SK-N-SH (cell line): ENCODE measurements around the gene RHBDF2. TPM values are rescaled to one million over a fixed set of nuclear protein-coding genes. Genes with fewer than 3 reads are reported as not detected.

ENCODE experiments used
- CTCF ChIA-PET: fragments of 300-600, 350-600 bp; formaldehyde crosslinking; extraction: SDS; loops from one replicate; lab custom pipeline; 2021; lab: Yijun Ruan, JAX
- POLR2A ChIA-PET: fragments of 350-600 bp; sonication (Branson Sonifier 250); formaldehyde crosslinking; extraction: SDS; loops from one replicate; lab custom pipeline; 2020; ENCODE audit warnings: antibody characterized with exemption, inconsistent platforms; lab: Yijun Ruan, JAX
- DNase-seq: peaks from one replicate; pipeline ENCODE4 v3.0.0; 2012
- H2AFZ ChIP-seq: fragments of 200-600 bp; sonication (generic); 2 replicates; pipeline ENCODE4 v1.8.1; 2016; ENCODE audit warnings: antibody characterized with exemption, mild to moderate bottlenecking, low read depth
- H3F3A ChIP-seq: fragments of 200-600 bp; sonication (generic); replicated peaks from 2 replicates; pipeline ENCODE3; 2016; ENCODE audit warnings: antibody characterized with exemption, mild to moderate bottlenecking; ENCODE audit not compliant: insufficient read depth
- H3K27ac ChIP-seq, 2 experiments: fragments of 200-500 bp in 1 of 2; fragments of 200-600 bp in 1 of 2; sonication (Bioruptor generic) in 1 of 2; sonication (generic), shearing (Covaris generic) in 1 of 2; 2 replicates each; pipeline versions ENCODE4 v1.5.1 to v1.6.1; 2014 to 2016; ENCODE audit warnings: low read depth in 2 of 2, inconsistent platforms in 1 of 2, low read length in 1 of 2, mild to moderate bottlenecking in 1 of 2, mixed read lengths in 1 of 2
- H3K27me3 ChIP-seq: fragments of 200-600 bp; sonication (generic), shearing (Covaris generic); 2 replicates; pipeline ENCODE4 v1.6.1; 2016; ENCODE audit warnings: mixed run types; ENCODE audit not compliant: insufficient read depth
- H3K36me3 ChIP-seq, 2 experiments: fragments of 200-500 bp in 1 of 2; fragments of 200-600 bp in 1 of 2; sonication (Bioruptor generic) in 1 of 2; sonication (generic) in 1 of 2; replicated peaks in 1 of 2; 2 replicates each; pipeline versions ENCODE3 to v1.5.1; 2014 to 2016; ENCODE audit warnings: low read length in 1 of 2, mild to moderate bottlenecking in 1 of 2; ENCODE audit not compliant: insufficient read depth in 2 of 2, control insufficient read depth in 1 of 2
- H3K4me1 ChIP-seq, 2 experiments: fragments of 200-500 bp in 1 of 2; fragments of 200-600 bp in 1 of 2; sonication (Bioruptor generic) in 1 of 2; sonication (generic), shearing (Covaris generic) in 1 of 2; 2 replicates each; pipeline versions ENCODE4 v1.5.1 to v1.6.1; 2014 to 2016; ENCODE audit warnings: low read depth in 1 of 2, low read length in 1 of 2, mixed run types in 1 of 2; ENCODE audit not compliant: insufficient read depth in 2 of 2, control insufficient read depth in 1 of 2
- H3K4me2 ChIP-seq: fragments of 200-600 bp; sonication (generic), shearing (Covaris generic); 2 replicates; pipeline ENCODE4 v1.6.1; 2017; ENCODE audit warnings: mixed run types
- H3K4me3 ChIP-seq, 2 experiments: fragments of 200-500 bp in 1 of 2; fragments of 200-600 bp in 1 of 2; sonication (Bioruptor generic) in 1 of 2; sonication (generic), shearing (Covaris generic) in 1 of 2; 2 replicates each; pipeline versions ENCODE4 v1.5.1 to v1.8.1; 2014 to 2016; ENCODE audit warnings: low read depth in 2 of 2, inconsistent platforms in 1 of 2, low read length in 1 of 2, mild to moderate bottlenecking in 1 of 2, mixed read lengths in 1 of 2, moderate library complexity in 1 of 2
- H3K79me2 ChIP-seq: fragments of 200-600 bp; sonication (generic); 2 replicates; pipeline ENCODE4 v1.8.1; 2017; ENCODE audit warnings: mild to moderate bottlenecking; ENCODE audit not compliant: insufficient read depth
- H3K9ac ChIP-seq: fragments of 200-600 bp; sonication (generic); 2 replicates; pipeline ENCODE4 v1.6.1; 2017; ENCODE audit warnings: mixed run types
- H3K9me2 ChIP-seq: fragments of 200-600 bp; sonication (generic); 2 replicates; pipeline ENCODE4 v1.6.1; 2017; ENCODE audit warnings: mixed run types
- H3K9me3 ChIP-seq: fragments of 200-600 bp; sonication (generic); 2 replicates; pipeline ENCODE4 v1.6.1; 2017; ENCODE audit warnings: mixed run types, mild to moderate bottlenecking, moderate library complexity
- H4K20me1 ChIP-seq: fragments of 200-600 bp; sonication (generic); 2 replicates; pipeline ENCODE4 v1.6.1; 2017; ENCODE audit warnings: mild to moderate bottlenecking, mixed run types; ENCODE audit not compliant: insufficient read depth
- CHD2 ChIP-seq: fragments of 150-350 bp; IDR thresholded peaks from 2 replicates; pipeline ENCODE4 v1.6.1; 2018; ENCODE audit warnings: low read length; ENCODE audit not compliant: partially characterized antibody
- CTCF ChIP-seq: fragments of 200-600 bp; sonication (generic); IDR thresholded peaks from 2 replicates; pipeline ENCODE4 v1.6.1; 2017; ENCODE audit warnings: antibody characterized with exemption, mild to moderate bottlenecking, moderate library complexity
- FOSL2 ChIP-seq: IDR thresholded peaks from 2 replicates; pipeline ENCODE4 v1.4.0; 2012; ENCODE audit warnings: low read depth, mild to moderate bottlenecking, moderate library complexity, borderline replicate concordance
- GABPA ChIP-seq: IDR thresholded peaks from 2 replicates; pipeline ENCODE4 v1.4.0; 2012; ENCODE audit warnings: low read depth, mild to moderate bottlenecking
- GATA2 ChIP-seq: sonication (generic); formaldehyde crosslinking; IDR thresholded peaks from 2 replicates; pipeline ENCODE4 v1.5.0; 2020; ENCODE audit warnings: mild to moderate bottlenecking, missing genetic modification reagents
- JUND ChIP-seq: IDR thresholded peaks from 2 replicates; pipeline ENCODE4 v1.4.0; 2012
- MAX ChIP-seq: IDR thresholded peaks from 2 replicates; pipeline ENCODE4 v1.4.0; 2012; ENCODE audit warnings: low read depth
- MEF2A ChIP-seq: IDR thresholded peaks from 2 replicates; pipeline ENCODE4 v1.4.0; 2012; ENCODE audit warnings: low read depth, borderline replicate concordance
- NFIC ChIP-seq: IDR thresholded peaks from 2 replicates; pipeline ENCODE4 v1.4.0; 2012; ENCODE audit warnings: borderline replicate concordance
- POLR2AphosphoS5 ChIP-seq: IDR thresholded peaks from 2 replicates; pipeline ENCODE4 v1.6.1; 2012; ENCODE audit warnings: low read depth, low read length
- RAD21 ChIP-seq: IDR thresholded peaks from 2 replicates; pipeline ENCODE4 v1.6.1; 2012; ENCODE audit warnings: mild to moderate bottlenecking, low read length
- RCOR1 ChIP-seq: fragments of 150-350 bp; IDR thresholded peaks from 2 replicates; pipeline ENCODE4 v1.6.1; 2017; ENCODE audit warnings: antibody characterized with exemption, low read length
- REST ChIP-seq: IDR thresholded peaks from 2 replicates; pipeline ENCODE4 v1.6.1; 2012; ENCODE audit warnings: mild to moderate bottlenecking, low read depth, low read length, moderate library complexity
- RFX5 ChIP-seq: IDR thresholded peaks from 2 replicates; pipeline ENCODE4 v1.6.1; 2012; ENCODE audit warnings: mild to moderate bottlenecking, improper control_type of control experiment, low read length
- SIN3A ChIP-seq: IDR thresholded peaks from 2 replicates; pipeline ENCODE4 v1.6.1; 2012; ENCODE audit warnings: low read depth, mild to moderate bottlenecking, low read length, moderate library complexity, borderline replicate concordance
- SMC3 ChIP-seq: IDR thresholded peaks from 2 replicates; pipeline ENCODE4 v1.6.1; 2012; ENCODE audit warnings: low read depth, low read length, improper control_type of control experiment
- TAF1 ChIP-seq: IDR thresholded peaks from 2 replicates; pipeline ENCODE4 v1.6.1; 2012; ENCODE audit warnings: low read depth, mild to moderate bottlenecking, low read length, moderate library complexity, borderline replicate concordance
- TCF12 ChIP-seq: IDR thresholded peaks from 2 replicates; pipeline ENCODE4 v1.4.0; 2012
- TEAD4 ChIP-seq: IDR thresholded peaks from 2 replicates; pipeline ENCODE4 v1.4.0; 2012; ENCODE audit warnings: mild to moderate bottlenecking, borderline replicate concordance; ENCODE audit not compliant: insufficient read depth
- USF1 ChIP-seq: IDR thresholded peaks from 2 replicates; pipeline ENCODE4 v1.4.0; 2012; ENCODE audit warnings: low read depth, borderline replicate concordance
- YY1 ChIP-seq: IDR thresholded peaks from 2 replicates; pipeline ENCODE4 v1.4.0; 2012; ENCODE audit warnings: low read depth, mild to moderate bottlenecking
- WGBS: methylation state at CpG from one replicate; pipeline ENCODE4 v1.1.6; 2017; ENCODE audit warnings: low lambda C conversion rate; 5-methylcytosine and 5-hydroxymethylcytosine counted together
- polyA plus RNA-seq, 3 experiments: library from polyadenylated mRNA; depleted of rRNA; stranded (reverse); fragments of >200 nt; gene quantifications; 2 replicates each; pipeline ENCODE4 v1.2.3, GENCODE V29; 2012
- TF ChIP-seq, protein P1 (sequence below): fragments of 150-350 bp; IDR thresholded peaks from 2 replicates; pipeline ENCODE4 v1.6.1; 2017; ENCODE audit warnings: antibody characterized with exemption, low read length, low read depth, borderline replicate concordance
- TF ChIP-seq, protein P2 (sequence below): IDR thresholded peaks from 2 replicates; pipeline ENCODE4; 2012

Gene RHBDF2
- polyA plus RNA-seq, 1 of the 3 experiments (the other 2 are of a cell fraction): 16.1 TPM

DNA sequence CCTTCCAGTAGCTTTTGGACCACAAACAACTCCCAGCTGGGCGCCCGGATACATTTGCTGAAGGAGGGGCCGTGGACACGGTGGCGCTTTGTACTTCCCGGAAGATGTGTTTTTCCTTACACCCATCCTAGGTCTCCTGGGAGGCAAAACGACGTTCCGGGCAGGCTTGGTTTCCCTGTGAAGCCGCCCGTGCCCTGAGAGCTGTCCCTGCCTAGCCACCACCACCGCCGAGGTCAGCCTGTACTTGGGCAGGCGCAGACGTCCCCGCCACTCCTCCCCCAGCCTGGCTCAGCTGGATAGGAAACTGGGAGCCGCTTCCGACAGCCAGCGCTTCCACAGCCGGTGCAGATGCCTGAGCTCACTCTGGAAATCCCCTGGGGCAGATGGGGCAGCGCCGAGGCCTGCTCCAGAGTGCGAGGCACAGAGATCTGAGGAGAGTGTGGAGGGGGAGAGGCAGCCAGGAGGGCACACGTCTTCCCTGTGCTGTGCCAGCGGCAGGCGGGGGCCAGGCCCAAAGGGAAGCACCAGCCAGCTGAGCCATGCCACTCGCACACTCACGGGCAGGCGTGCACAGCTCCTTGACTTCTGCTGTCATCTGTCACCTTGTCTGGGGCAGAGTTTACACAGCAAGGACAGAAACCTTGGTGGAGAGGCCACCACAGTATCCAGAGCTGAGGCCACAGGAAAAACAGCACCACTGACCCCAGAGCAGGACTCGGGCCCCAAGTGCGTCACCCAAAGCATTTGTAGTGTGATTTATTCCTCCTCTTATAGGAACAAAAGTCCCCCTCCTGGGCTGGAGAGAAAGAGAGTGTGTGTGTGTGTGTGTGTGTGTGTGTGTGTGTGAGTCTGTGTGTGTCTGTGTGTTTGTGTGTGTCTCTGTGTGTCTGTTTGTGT lies 3.0 kb downstream of the RHBDF2 start:
- Histone ChIP-seq H3K9me3 (no peaks in the 10 kb centered on the region), H3F3A (peaks cover 15% of the 10 kb centered on the region), H2AFZ (no peak overlapping the region; the same call in 1 of the 2 replicates), H3K4me1 (peaks cover 23 to 71% of the 10 kb centered on the region in 2 experiments; a peak in 3 of 4 replicates), H3K36me3 (no peaks in the 10 kb centered on the region), H3K4me3 (no peak overlapping the region), H3K4me2 (peak overlapping the region; percentile 92), H3K9ac (peak overlapping the region; percentile 24; the same call in 1 of the 2 replicates), H4K20me1 (no peaks in the 10 kb centered on the region), H3K27ac (peak overlapping the region; percentile 48 to 93), H3K79me2 (peaks cover 24% of the 10 kb centered on the region; the same call in 1 of the 2 replicates), H3K27me3 (no peaks in the 10 kb centered on the region), H3K9me2 (no peaks in the 10 kb centered on the region)
- DNase-seq: peak; percentile 96
- 34% methylated on average over 28 of the region's 31 CpGs for WGBS
- CTCF ChIA-PET: interaction anchor here (1.1 to 56.8 kb wide), 10 partner anchors 9 to 218 kb away, joined by 3 to 1687 read pairs (median 26); partner anchors contain the start of genes AANAT, RHBDF2 and UBE2O
- POLR2A ChIA-PET: interaction anchor here (0.6 to 1.6 kb wide), 5 partner anchors 40 to 981 kb away, joined by 3 to 6 read pairs (median 4); partner anchors contain the start of gene PRPSAP1
- TF ChIP-seq SIN3A (peak; percentile 92), GABPA (peak; percentile 49), MEF2A (no peak), RCOR1 (peak; percentile 96), CTCF (no peak), REST (no peak), TAF1 (no peak), NFIC (peak; percentile 49; the same call in 1 of the 2 replicates), FOSL2 (no peak), USF1 (no peak), RAD21 (peak; percentile 40), SMC3 (peak; percentile 28; the same call in 1 of the 2 replicates), GATA2 (no peak), TCF12 (peak; percentile 72), JUND (no peak), RFX5 (peak; percentile 5), YY1 (no peak), TEAD4 (no peak), MAX (peak; percentile 98), CHD2 (peak; percentile 92), POLR2AphosphoS5 (peak; percentile 20; the same call in 1 of the 2 replicates)
- TF ChIP-seq, protein P1, sequence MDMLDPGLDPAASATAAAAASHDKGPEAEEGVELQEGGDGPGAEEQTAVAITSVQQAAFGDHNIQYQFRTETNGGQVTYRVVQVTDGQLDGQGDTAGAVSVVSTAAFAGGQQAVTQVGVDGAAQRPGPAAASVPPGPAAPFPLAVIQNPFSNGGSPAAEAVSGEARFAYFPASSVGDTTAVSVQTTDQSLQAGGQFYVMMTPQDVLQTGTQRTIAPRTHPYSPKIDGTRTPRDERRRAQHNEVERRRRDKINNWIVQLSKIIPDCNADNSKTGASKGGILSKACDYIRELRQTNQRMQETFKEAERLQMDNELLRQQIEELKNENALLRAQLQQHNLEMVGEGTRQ: 0 out of 2 replicates have a peak, but pooled peaks have one; percentile 22
- TF ChIP-seq, protein P2, sequence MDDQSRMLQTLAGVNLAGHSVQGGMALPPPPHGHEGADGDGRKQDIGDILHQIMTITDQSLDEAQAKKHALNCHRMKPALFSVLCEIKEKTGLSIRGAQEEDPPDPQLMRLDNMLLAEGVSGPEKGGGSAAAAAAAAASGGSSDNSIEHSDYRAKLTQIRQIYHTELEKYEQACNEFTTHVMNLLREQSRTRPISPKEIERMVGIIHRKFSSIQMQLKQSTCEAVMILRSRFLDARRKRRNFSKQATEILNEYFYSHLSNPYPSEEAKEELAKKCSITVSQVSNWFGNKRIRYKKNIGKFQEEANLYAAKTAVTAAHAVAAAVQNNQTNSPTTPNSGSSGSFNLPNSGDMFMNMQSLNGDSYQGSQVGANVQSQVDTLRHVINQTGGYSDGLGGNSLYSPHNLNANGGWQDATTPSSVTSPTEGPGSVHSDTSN: peak; percentile 52
